ENCODE measurements around the gene ENTPD2.

DNA sequence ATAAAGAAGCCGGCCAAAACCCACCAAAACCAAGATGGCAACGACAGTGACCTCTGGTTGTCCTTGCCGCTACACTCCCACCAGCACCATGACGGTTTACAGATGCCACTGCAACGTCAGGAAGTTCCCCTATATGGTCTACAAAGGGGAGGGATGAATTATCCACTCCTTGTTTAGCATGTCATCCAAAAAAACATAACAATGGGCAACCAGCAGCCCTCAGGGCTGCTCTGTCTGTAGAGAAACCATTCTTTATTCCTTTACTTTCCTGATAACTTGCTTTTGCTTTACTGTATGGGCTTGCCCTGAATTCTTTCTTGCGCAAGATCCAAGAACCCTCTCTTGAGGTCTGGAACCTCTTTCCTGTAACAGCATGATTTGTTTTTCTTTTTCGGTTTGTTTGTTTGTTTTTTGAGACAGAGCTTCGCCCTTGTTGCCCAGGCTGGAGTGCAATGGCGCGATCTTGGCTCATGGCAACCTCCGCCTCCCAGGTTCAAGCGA lies 21.5 kb upstream of the ENTPD2 start:
- TF ChIP-seq CTCF (IDR thresholded peaks at IDR 0.05) (no peak), POLR2A (IDR thresholded peaks at IDR 0.05) (no peak)
